H1 (cell line): Measurements from ENCODE around the gene DIPK1C. TPM values are rescaled to one million over a fixed set of nuclear protein-coding genes. Genes with fewer than 3 reads are reported as not detected.

Experiments
- CTCF ChIA-PET: fragments of 300-600 bp; sonication (Branson Sonifier 250); formaldehyde crosslinking; loops from one replicate; lab custom pipeline; 2021; ENCODE audit not compliant: partially characterized antibody; lab: Charles Lee
- POLR2A ChIA-PET: fragments of 300-600 bp; sonication (Branson Sonifier 250); formaldehyde crosslinking; loops from one replicate; lab custom pipeline; 2021; ENCODE audit warnings: inconsistent platforms; ENCODE audit not compliant: partially characterized antibody; lab: Charles Lee
- DNase-seq, 2 experiments: peaks; one replicate each; pipeline versions ENCODE4 v3.0.0 to v3.0.0-alpha.2; 2010 to 2022; ENCODE audit warnings: low spot score in 2 of 2, low read depth in 1 of 2, mixed read lengths in 1 of 2
- FAIRE-seq: peaks from 2 replicates; lab custom pipeline; 2011; peaks lifted over from hg19 to GRCh38; lab: Jason Lieb, UNC
- H2AFZ ChIP-seq: 2 replicates; pipeline ENCODE4 v1.8.1; 2012; ENCODE audit warnings: low read length, inconsistent platforms
- H2AK5ac ChIP-seq: 2 replicates; pipeline ENCODE4 v1.6.1; 2013; ENCODE audit warnings: low read depth, low read length
- H2BK120ac ChIP-seq: replicated peaks from 2 replicates; pipeline ENCODE3; 2013; ENCODE audit warnings: low read depth, low read length, inconsistent platforms
- H2BK12ac ChIP-seq: 2 replicates; pipeline ENCODE4 v1.6.1; 2013; ENCODE audit warnings: low read depth, low read length
- H2BK15ac ChIP-seq: 2 replicates; pipeline ENCODE4 v1.6.1; 2013; ENCODE audit warnings: low read length
- H2BK20ac ChIP-seq: 2 replicates; pipeline ENCODE4 v1.6.1; 2013; ENCODE audit warnings: low read length
- H2BK5ac ChIP-seq: 2 replicates; pipeline ENCODE4 v1.6.1; 2013; ENCODE audit warnings: low read depth, low read length
- H3K14ac ChIP-seq: 2 replicates; pipeline ENCODE4 v1.6.1; 2013; ENCODE audit warnings: inconsistent platforms; ENCODE audit not compliant: insufficient read length
- H3K18ac ChIP-seq: 2 replicates; pipeline ENCODE4 v1.6.1; 2013; ENCODE audit warnings: low read length; ENCODE audit errors: extremely low read depth
- H3K23ac ChIP-seq: 2 replicates; pipeline ENCODE4 v1.6.1; 2013; ENCODE audit warnings: inconsistent platforms; ENCODE audit not compliant: insufficient read length
- H3K23me2 ChIP-seq: 2 replicates; pipeline ENCODE4 v1.6.1; 2013; ENCODE audit warnings: low read depth, low read length
- H3K27ac ChIP-seq: 2 replicates; pipeline ENCODE4 v1.6.1; 2011; ENCODE audit warnings: low read depth, low read length, inconsistent platforms
- H3K27me3 ChIP-seq, 4 experiments: replicated peaks in 1 of 4; 1 replicate in 1 of 4; 2 replicates in 3 of 4; pipeline versions ENCODE4 v1.6.1 to v1.8.1; 2011 to 2013; ENCODE audit warnings: low read length in 3 of 4, mild to moderate bottlenecking in 3 of 4, inconsistent platforms in 2 of 4, mixed read lengths in 2 of 4, moderate library complexity in 1 of 4; ENCODE audit not compliant: control insufficient read depth in 3 of 4, insufficient read depth in 3 of 4; ENCODE audit errors: extremely low read depth in 1 of 4
- H3K36me3 ChIP-seq, 4 experiments: 2 replicates each; pipeline versions ENCODE4 v1.6.1 to v1.8.1; 2011 to 2013; ENCODE audit warnings: mild to moderate bottlenecking in 4 of 4, low read length in 3 of 4, moderate library complexity in 2 of 4, control low read depth in 1 of 4, inconsistent platforms in 1 of 4; ENCODE audit not compliant: insufficient read depth in 4 of 4, control insufficient read depth in 2 of 4
- H3K4ac ChIP-seq: replicated peaks from 2 replicates; pipeline ENCODE3; 2013; ENCODE audit warnings: low read length, low read depth, mixed read lengths, inconsistent platforms; ENCODE audit not compliant: insufficient read length
- H3K4me1 ChIP-seq, 4 experiments: replicated peaks in 1 of 4; 1 replicate in 1 of 4; 2 replicates in 3 of 4; pipeline versions ENCODE4 v1.6.1 to v1.8.1; 2011 to 2013; ENCODE audit warnings: low read length in 3 of 4, inconsistent platforms in 2 of 4, mixed read lengths in 1 of 4; ENCODE audit not compliant: insufficient read depth in 4 of 4, control insufficient read depth in 3 of 4
- H3K4me2 ChIP-seq, 2 experiments: 2 replicates each; pipeline versions ENCODE4 v1.6.1 to v1.8.1; 2011 to 2013; ENCODE audit warnings: low read depth in 2 of 2, low read length in 2 of 2, control low read depth in 1 of 2, inconsistent platforms in 1 of 2, mild to moderate bottlenecking in 1 of 2; ENCODE audit not compliant: insufficient read depth in 1 of 2
- H3K4me3 ChIP-seq, 4 experiments: fragments of 200-600, 300-600 bp in 1 of 4; sonication (generic), shearing (Covaris generic), sonication (Bioruptor Twin) in 1 of 4; 2 replicates each; pipeline versions ENCODE4 v1.5.1 to v1.8.1; 2011 to 2016; ENCODE audit warnings: low read length in 4 of 4, low read depth in 3 of 4, control low read depth in 2 of 4, inconsistent platforms in 2 of 4, mild to moderate bottlenecking in 2 of 4, mixed read lengths in 1 of 4, moderate library complexity in 1 of 4; ENCODE audit not compliant: insufficient read depth in 2 of 4; ENCODE audit errors: extremely low read depth in 1 of 4
- H3K56ac ChIP-seq: replicated peaks from 2 replicates; pipeline ENCODE3; 2013; ENCODE audit warnings: low read depth, mild to moderate bottlenecking, mixed read lengths, low read length, inconsistent platforms; ENCODE audit not compliant: insufficient read length
- H3K79me1 ChIP-seq: 2 replicates; pipeline ENCODE4 v1.6.1; 2013; ENCODE audit warnings: low read depth, low read length, control low read depth
- H3K79me2 ChIP-seq, 2 experiments: 2 replicates each; pipeline versions ENCODE4 v1.6.1 to v1.8.1; 2012 to 2013; ENCODE audit warnings: low read length in 2 of 2, mild to moderate bottlenecking in 2 of 2, inconsistent platforms in 1 of 2; ENCODE audit not compliant: insufficient read depth in 2 of 2, control insufficient read depth in 1 of 2
- H3K9ac ChIP-seq, 4 experiments: replicated peaks in 1 of 4; 1 replicate in 1 of 4; 2 replicates in 3 of 4; pipeline versions ENCODE4 v1.6.1 to v1.8.1; 2011 to 2013; ENCODE audit warnings: low read depth in 3 of 4, low read length in 3 of 4, control low read depth in 2 of 4, mild to moderate bottlenecking in 2 of 4, moderate library complexity in 2 of 4, inconsistent platforms in 1 of 4; ENCODE audit errors: extremely low read depth in 1 of 4
- H3K9me3 ChIP-seq, 2 experiments: 2 replicates each; pipeline versions ENCODE4 v1.6.1 to v1.8.1; 2012 to 2013; ENCODE audit warnings: mild to moderate bottlenecking in 2 of 2, moderate library complexity in 2 of 2, control low read depth in 1 of 2, inconsistent platforms in 1 of 2, low read depth in 1 of 2, low read length in 1 of 2, mixed read lengths in 1 of 2; ENCODE audit not compliant: insufficient read depth in 2 of 2
- H4K20me1 ChIP-seq, 2 experiments: replicated peaks in 1 of 2; 2 replicates each; pipeline versions ENCODE3 to v1.8.1; 2011 to 2013; ENCODE audit warnings: inconsistent platforms in 2 of 2, low read length in 2 of 2, mild to moderate bottlenecking in 1 of 2; ENCODE audit not compliant: insufficient read depth in 2 of 2, control insufficient read depth in 1 of 2
- H4K5ac ChIP-seq: 2 replicates; pipeline ENCODE4 v1.6.1; 2013; ENCODE audit warnings: low read length, low read depth, mixed read lengths, inconsistent platforms; ENCODE audit not compliant: insufficient read length
- H4K8ac ChIP-seq: 2 replicates; pipeline ENCODE4 v1.8.0; 2013; ENCODE audit warnings: mild to moderate bottlenecking, moderate library complexity, low read length, inconsistent platforms; ENCODE audit not compliant: insufficient read depth; ENCODE audit errors: extremely low read depth
- H4K91ac ChIP-seq: replicated peaks from 2 replicates; pipeline ENCODE3; 2013; ENCODE audit warnings: low read length, mixed read lengths, inconsistent platforms; ENCODE audit not compliant: insufficient read length
- ASH2L ChIP-seq: fragments of 200-600, 300-600 bp; sonication (generic); IDR thresholded peaks from one replicate; pipeline ENCODE4 v1.7.1; 2017; ENCODE audit warnings: low read length
- BRCA1 ChIP-seq: IDR thresholded peaks from 2 replicates; pipeline ENCODE4 v1.6.1; 2012; ENCODE audit warnings: low read depth, low read length, improper control_type of control experiment
- CEBPB ChIP-seq: IDR thresholded peaks from 2 replicates; pipeline ENCODE4 v1.6.1; 2012; ENCODE audit warnings: low read depth, low read length
- CHD1 ChIP-seq: IDR thresholded peaks from 2 replicates; pipeline ENCODE4 v1.6.1; 2012; ENCODE audit warnings: low read depth, low read length, improper control_type of control experiment
- CTBP2 ChIP-seq: IDR thresholded peaks from 2 replicates; pipeline ENCODE4 v1.7.0; 2011; ENCODE audit warnings: borderline replicate concordance, mild to moderate bottlenecking, moderate library complexity, mixed read lengths, low read length; ENCODE audit not compliant: insufficient read depth, insufficient read length
- HDAC2 ChIP-seq, 2 experiments: fragments of 300-600 bp in 1 of 2; sonication (generic) in 1 of 2; IDR thresholded peaks; 2 replicates each; pipeline ENCODE4 v1.6.1; 2011 to 2012; ENCODE audit warnings: low read depth in 2 of 2, low read length in 2 of 2, mild to moderate bottlenecking in 2 of 2, moderate library complexity in 2 of 2, borderline replicate concordance in 1 of 2, inconsistent platforms in 1 of 2
- JUND ChIP-seq: IDR thresholded peaks from 2 replicates; pipeline ENCODE4 v1.6.1; 2011; ENCODE audit warnings: mild to moderate bottlenecking, improper control_type of control experiment, low read length
- POLR2A ChIP-seq, 2 experiments: IDR thresholded peaks; 1 replicate in 1 of 2; 2 replicates in 1 of 2; pipeline ENCODE4 v1.6.1; 2011; ENCODE audit warnings: low read depth in 2 of 2, low read length in 2 of 2, mild to moderate bottlenecking in 2 of 2; ENCODE audit errors: control extremely low read depth in 1 of 2
- POLR2AphosphoS5 ChIP-seq: IDR thresholded peaks from 2 replicates; pipeline ENCODE4 v1.6.1; 2011; ENCODE audit warnings: low read depth, low read length
- SP2 ChIP-seq: IDR thresholded peaks from 2 replicates; pipeline ENCODE4 v1.6.1; 2012; ENCODE audit warnings: mild to moderate bottlenecking, low read length, inconsistent platforms
- TAF1 ChIP-seq: IDR thresholded peaks from 2 replicates; pipeline ENCODE4 v1.6.1; 2011; ENCODE audit warnings: mild to moderate bottlenecking, low read depth, low read length
- TBP ChIP-seq: IDR thresholded peaks from 2 replicates; pipeline ENCODE4 v1.6.1; 2011; ENCODE audit warnings: low read depth, low read length, improper control_type of control experiment
- WGBS, 2 experiments: shearing (Covaris generic) in 1 of 2; methylation state at CpG; one replicate each; pipeline versions ENCODE4 v1.1.6 to v1.1.7; 2013 to 2015; ENCODE audit warnings: low lambda C conversion rate in 2 of 2, mixed read lengths in 2 of 2, inconsistent platforms in 1 of 2, low coverage in 1 of 2, missing lambda C conversion rate in 1 of 2; ENCODE audit not compliant: insufficient replicate concordance in 2 of 2, insufficient coverage in 1 of 2, insufficient read length in 1 of 2; ENCODE audit errors: extremely low coverage in 1 of 2, missing lambda C conversion rate in 1 of 2; 5-methylcytosine and 5-hydroxymethylcytosine counted together
- polyA plus RNA-seq, 7 experiments: library from polyadenylated mRNA; depleted of rRNA in 3 of 7; stranded (reverse) in 5 of 7; unstranded in 2 of 7; fragments of >200 nt in 5 of 7; fragments of 200-250 nt in 2 of 7; gene quantifications; 1 replicate in 5 of 7; 2 replicates in 1 of 7; 4 replicates in 1 of 7; pipeline versions ENCODE4 v1.2.1 to v1.2.3, GENCODE V29; 2011 to 2013; ENCODE audit warnings: missing spikeins in 2 of 7, mixed read lengths in 2 of 7
- total RNA-seq: library from RNA; stranded (reverse); fragmentation: NEBNext Ultra II Directional; extraction: Animal tissue kit (Norgen Biotek cat#: 25700); gene quantifications from 2 replicates; pipeline ENCODE4 v1.2.1, GENCODE V29; 2021
- TF ChIP-seq, protein P1 (sequence below): IDR thresholded peaks from 2 replicates; pipeline ENCODE4 v1.6.1; 2011; ENCODE audit warnings: low read length, improper control_type of control experiment

Gene DIPK1C
- total and polyA plus RNA-seq, 2 of the 8 experiments (the other 6 are each of a cell fraction or from before 2014, with no cell fraction given), result 0.08 TPM; not detected in 1

DNA sequence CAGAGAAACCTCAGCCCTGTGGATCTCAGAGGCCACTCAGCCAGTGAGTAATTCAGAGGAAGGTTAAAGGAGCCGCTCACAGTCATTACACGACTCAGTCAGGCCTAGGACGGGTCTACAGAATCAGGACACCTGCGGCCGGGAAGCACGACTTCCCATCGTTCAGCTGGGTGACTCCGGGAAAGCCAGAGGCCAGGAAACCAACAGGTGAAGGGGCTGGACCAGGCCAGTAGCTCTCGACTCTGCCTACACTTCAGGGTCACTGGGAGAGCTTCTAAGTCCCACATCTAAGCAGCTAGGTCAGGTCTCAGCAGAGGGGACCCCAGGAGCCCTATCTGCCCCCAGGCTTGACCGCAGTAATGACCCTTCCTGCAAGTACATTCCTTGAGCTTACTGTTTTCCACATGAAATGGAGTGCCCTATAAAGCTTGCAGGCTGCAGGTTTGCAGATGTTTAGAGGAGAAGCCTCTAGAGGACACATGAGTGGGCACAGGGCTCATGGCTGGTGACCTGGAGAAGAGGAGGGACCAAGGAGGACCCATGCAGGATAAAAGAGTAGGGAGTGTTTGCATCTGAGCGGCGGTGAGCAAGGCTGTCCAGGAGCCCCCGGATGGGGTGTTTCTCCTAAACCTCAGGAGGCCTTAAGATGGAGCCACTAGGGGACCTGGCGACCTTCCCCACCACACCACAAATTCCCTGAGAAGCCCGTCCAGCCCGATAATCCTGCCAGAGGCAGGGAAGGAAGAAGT is 9.5 kb downstream of the DIPK1C start:
- Histone ChIP-seq H3K27ac (no peak overlapping the region), H3K36me3 (no peaks in the 10 kb centered on the region; a peak in 1 of 8 replicates), H2AK5ac (no peak overlapping the region), H3K23me2 (no peaks in the 10 kb centered on the region), H3K4me2 (no peak overlapping the region), H3K18ac (no peak overlapping the region), H2BK5ac (no peak overlapping the region), H2BK20ac (no peak overlapping the region), H2BK120ac (no peak overlapping the region), H3K14ac (no peak overlapping the region), H3K9ac (no peak overlapping the region), H4K20me1 (no peaks in the 10 kb centered on the region), H3K56ac (no peak overlapping the region), H3K4me3 (no peak overlapping the region), H4K8ac (no peak overlapping the region), H4K5ac (no peak overlapping the region), H2AFZ (no peak overlapping the region), H3K4ac (no peak overlapping the region), H2BK12ac (peak overlapping the region; percentile 17; the same call in 1 of the 2 replicates), H3K27me3 (no peaks in the 10 kb centered on the region; a peak in 1 of 7 replicates), H3K79me2 (no peaks in the 10 kb centered on the region), H2BK15ac (no peak overlapping the region), H3K23ac (no peak overlapping the region), H3K79me1 (no peaks in the 10 kb centered on the region), H3K9me3 (no peaks in the 10 kb centered on the region), H4K91ac (no peak overlapping the region), H3K4me1 (no peaks in the 10 kb centered on the region; a peak in 1 of 7 replicates)
- no peak for TF ChIP-seq POLR2A (IDR thresholded peaks at IDR 0.05; ENCODE audit: control extremely low read depth in 1 of 2, low read depth in 2 of 2, low read length in 2 of 2)
- TF ChIP-seq SP2, result no peak
- no peak for TF ChIP-seq CHD1
- TF ChIP-seq POLR2AphosphoS5, result no peak
- TF ChIP-seq TAF1, result no peak
- TF ChIP-seq TBP, result no peak
- no peak for TF ChIP-seq CEBPB
- no peak for TF ChIP-seq HDAC2 (IDR thresholded peaks at IDR 0.05; ENCODE audit: borderline replicate concordance in 1 of 2, low read depth in 2 of 2, low read length in 2 of 2)
- no peak for TF ChIP-seq CTBP2
- TF ChIP-seq ASH2L, result no peak
- no peak for TF ChIP-seq JUND
- TF ChIP-seq, protein P1, sequence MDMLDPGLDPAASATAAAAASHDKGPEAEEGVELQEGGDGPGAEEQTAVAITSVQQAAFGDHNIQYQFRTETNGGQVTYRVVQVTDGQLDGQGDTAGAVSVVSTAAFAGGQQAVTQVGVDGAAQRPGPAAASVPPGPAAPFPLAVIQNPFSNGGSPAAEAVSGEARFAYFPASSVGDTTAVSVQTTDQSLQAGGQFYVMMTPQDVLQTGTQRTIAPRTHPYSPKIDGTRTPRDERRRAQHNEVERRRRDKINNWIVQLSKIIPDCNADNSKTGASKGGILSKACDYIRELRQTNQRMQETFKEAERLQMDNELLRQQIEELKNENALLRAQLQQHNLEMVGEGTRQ, result no peak
- TF ChIP-seq BRCA1, result no peak
- CTCF ChIA-PET, result interaction anchor here (1.3 to 2.4 kb wide), 2 partner anchors 13 to 14 kb away, joined by 3 to 15 read pairs; no protein-coding TSS in a partner anchor
- WGBS, 2 experiments, result 95% methylated on average over 16 of the region's 16 CpGs; no CpG with 5 or more reads in 1 of the 2 experiments
- no peak for FAIRE-seq
- DNase-seq, result no peak
- POLR2A ChIA-PET, result interaction anchor here (1.5 kb wide), 1 partner anchor 10 kb away, joined by 6 read pairs; the partner anchor contains the start of gene DIPK1C
